ENCODE results near the gene PRM1.

PRM1 gene

GRCh38 chr16:11265124-11265523 lies 16.0 kb downstream of the PRM1 start:
- DNase-seq (ENCODE audit: low read depth), result no peak
- no peak overlapping the region for H3K4me3 ChIP-seq (ENCODE audit: low read length)
- TF ChIP-seq, protein P1, sequence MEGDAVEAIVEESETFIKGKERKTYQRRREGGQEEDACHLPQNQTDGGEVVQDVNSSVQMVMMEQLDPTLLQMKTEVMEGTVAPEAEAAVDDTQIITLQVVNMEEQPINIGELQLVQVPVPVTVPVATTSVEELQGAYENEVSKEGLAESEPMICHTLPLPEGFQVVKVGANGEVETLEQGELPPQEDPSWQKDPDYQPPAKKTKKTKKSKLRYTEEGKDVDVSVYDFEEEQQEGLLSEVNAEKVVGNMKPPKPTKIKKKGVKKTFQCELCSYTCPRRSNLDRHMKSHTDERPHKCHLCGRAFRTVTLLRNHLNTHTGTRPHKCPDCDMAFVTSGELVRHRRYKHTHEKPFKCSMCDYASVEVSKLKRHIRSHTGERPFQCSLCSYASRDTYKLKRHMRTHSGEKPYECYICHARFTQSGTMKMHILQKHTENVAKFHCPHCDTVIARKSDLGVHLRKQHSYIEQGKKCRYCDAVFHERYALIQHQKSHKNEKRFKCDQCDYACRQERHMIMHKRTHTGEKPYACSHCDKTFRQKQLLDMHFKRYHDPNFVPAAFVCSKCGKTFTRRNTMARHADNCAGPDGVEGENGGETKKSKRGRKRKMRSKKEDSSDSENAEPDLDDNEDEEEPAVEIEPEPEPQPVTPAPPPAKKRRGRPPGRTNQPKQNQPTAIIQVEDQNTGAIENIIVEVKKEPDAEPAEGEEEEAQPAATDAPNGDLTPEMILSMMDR (conservative IDR thresholded peaks at IDR 0.05; ENCODE audit: low read length), result no peak

DNA sequence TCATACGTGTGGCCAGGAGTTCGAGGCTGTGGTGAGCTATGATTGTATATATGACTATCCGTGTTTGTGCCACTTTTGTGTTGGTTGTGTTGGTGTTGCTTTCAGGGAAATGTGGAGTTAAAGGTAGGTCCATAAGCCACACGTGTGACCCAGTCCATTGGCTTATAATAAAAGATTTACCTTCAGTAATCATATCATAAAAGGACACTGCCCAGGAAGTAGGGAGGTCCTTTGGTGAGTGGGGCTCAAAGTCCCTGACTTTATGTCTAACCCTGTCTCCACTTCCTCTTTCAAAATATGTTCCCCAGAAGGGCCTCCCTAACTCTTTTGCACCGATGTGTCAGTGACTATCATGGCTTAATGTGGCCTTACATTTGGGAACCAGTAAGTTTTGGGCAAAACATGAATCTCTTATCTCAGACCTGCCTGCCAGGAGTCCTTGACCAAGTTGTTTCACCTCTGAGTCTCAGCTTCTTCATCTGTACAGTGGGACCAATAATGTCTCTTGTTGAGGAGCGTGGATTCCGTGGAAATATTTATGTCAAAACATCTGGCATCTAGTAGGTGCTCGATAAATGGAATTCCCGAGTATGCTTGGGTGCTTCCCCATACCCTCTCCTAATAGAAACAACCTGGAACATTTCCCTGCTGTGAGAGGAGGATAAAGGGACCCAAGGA lies 16.8 kb downstream of the PRM1 start:
- TF ChIP-seq, protein P1 (conservative IDR thresholded peaks at IDR 0.05; ENCODE audit: low read length), result no peak
- no peak for DNase-seq (ENCODE audit: low read depth)
- no peak overlapping the region for H3K4me3 ChIP-seq (ENCODE audit: low read length)

GRCh38 chr16:11263737-11264136 lies 17.4 kb downstream of the PRM1 start:
- no peak for DNase-seq (ENCODE audit: low read depth)
- no peak overlapping the region for H3K4me3 ChIP-seq (ENCODE audit: low read length)
- TF ChIP-seq, protein P1 (conservative IDR thresholded peaks at IDR 0.05; ENCODE audit: low read length), result no peak

DNA sequence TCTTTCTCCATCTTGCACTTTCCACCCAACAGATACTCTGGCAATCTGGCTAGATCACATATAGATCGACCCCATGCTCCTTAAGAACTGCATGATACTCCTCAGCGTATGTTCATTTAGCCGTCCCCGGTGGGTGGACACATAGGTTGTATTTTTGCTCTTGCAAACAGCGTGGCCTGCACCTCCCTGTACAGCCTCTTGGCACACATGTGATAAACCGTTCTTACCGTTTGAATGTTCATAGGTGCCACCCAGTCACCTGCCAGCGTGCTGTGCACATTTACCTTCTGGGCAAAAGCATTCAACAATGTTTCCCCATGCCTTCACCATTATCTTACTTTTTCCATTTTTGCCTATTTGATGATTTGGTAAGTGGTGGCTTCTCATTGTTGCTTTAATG lies 18.2 kb downstream of the PRM1 start:
- no peak for DNase-seq (ENCODE audit: low read depth)
- TF ChIP-seq, protein P1 (conservative IDR thresholded peaks at IDR 0.05; ENCODE audit: low read length), result no peak

DNA sequence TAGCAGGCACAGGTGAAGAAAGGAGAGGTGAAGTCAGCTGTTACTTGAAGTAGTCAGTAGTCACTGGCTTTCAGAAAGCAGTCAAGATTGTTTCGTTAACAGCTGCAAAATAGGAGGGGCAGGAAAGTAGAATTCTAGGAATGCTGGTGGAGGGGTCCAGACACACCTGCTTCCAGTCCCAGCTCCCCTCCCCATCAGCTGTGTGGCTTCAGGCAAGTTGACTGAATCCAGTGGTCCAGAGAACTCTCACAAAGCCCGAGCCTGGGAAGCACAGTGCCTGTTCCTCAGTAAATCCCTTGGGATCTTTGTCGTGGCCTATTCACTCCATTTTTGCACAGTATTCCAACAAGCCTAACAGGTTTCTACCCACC lies 20.5 kb downstream of the PRM1 start:
- H3K4me3 ChIP-seq (ENCODE audit: low read length), result no peak overlapping the region
- TF ChIP-seq, protein P1 (conservative IDR thresholded peaks at IDR 0.05; ENCODE audit: low read length), result no peak
- no peak for DNase-seq (ENCODE audit: low read depth)

More for the DNA sequence above, 18.2 kb downstream of the PRM1 start:
- H3K4me3 ChIP-seq (ENCODE audit: low read length), result no peak overlapping the region

GRCh38 chr16:11259655-11260595 lies 21.2 kb downstream of the PRM1 start:
- TF ChIP-seq, protein P1 (conservative IDR thresholded peaks at IDR 0.05; ENCODE audit: low read length), result no peak
- no peak overlapping the region for H3K4me3 ChIP-seq (ENCODE audit: low read length)
- no peak for DNase-seq (ENCODE audit: low read depth)
